HepG2 (cell line): ENCODE results near the gene REM2. TPM values are rescaled to one million over a fixed set of nuclear protein-coding genes. Genes with fewer than 3 reads are reported as not detected.

Source experiments
- ARHGAP35 ChIP-seq: sonication (generic); formaldehyde crosslinking; IDR thresholded peaks from 2 replicates; pipeline ENCODE4 v1.9.0; 2022; ENCODE audit warnings: mild to moderate bottlenecking, inconsistent platforms, moderate library complexity, missing genetic modification reagents, borderline replicate concordance
- CREM ChIP-seq, 2 experiments: sonication (generic) in 1 of 2; formaldehyde crosslinking in 1 of 2; IDR thresholded peaks; 2 replicates each; pipeline versions ENCODE4 v1.4.0 to v1.6.1; 2016 to 2020; ENCODE audit warnings: antibody characterized with exemption in 1 of 2, mild to moderate bottlenecking in 1 of 2, missing genetic modification reagents in 1 of 2
- ELF4 ChIP-seq: sonication (generic); formaldehyde crosslinking; IDR thresholded peaks from 2 replicates; pipeline ENCODE4 v1.5.0; 2020; ENCODE audit warnings: missing genetic modification reagents, mild to moderate bottlenecking, moderate library complexity, borderline replicate concordance
- ETV5 ChIP-seq: IDR thresholded peaks from 2 replicates; pipeline ENCODE4 v1.6.1; 2018; ENCODE audit warnings: missing biosample characterization, missing genetic modification reagents, inconsistent platforms, borderline replicate concordance
- MEIS1 ChIP-seq: sonication (generic); formaldehyde crosslinking; IDR thresholded peaks from 2 replicates; pipeline ENCODE4 v1.9.0; 2021; ENCODE audit warnings: mild to moderate bottlenecking, missing genetic modification reagents, moderate library complexity, borderline replicate concordance
- RAD51 ChIP-seq: fragments of 450-650 bp; IDR thresholded peaks from 2 replicates; pipeline ENCODE4 v1.6.1; 2016; ENCODE audit warnings: borderline replicate concordance
- RFX3 ChIP-seq: IDR thresholded peaks from 2 replicates; pipeline ENCODE4 v1.6.1; 2016; ENCODE audit warnings: missing biosample characterization, missing genetic modification reagents
- RXRA ChIP-seq: sonication (generic); formaldehyde crosslinking; IDR thresholded peaks from 2 replicates; pipeline ENCODE4 v1.5.1; 2020; ENCODE audit warnings: missing genetic modification reagents
- ZFX ChIP-seq: sonication (generic); formaldehyde crosslinking; IDR thresholded peaks from 2 replicates; pipeline ENCODE4 v1.4.0; 2020; ENCODE audit warnings: mild to moderate bottlenecking, low read depth, missing genetic modification reagents, moderate library complexity
- ZNF484 ChIP-seq: sonication (generic); formaldehyde crosslinking; IDR thresholded peaks from 2 replicates; pipeline ENCODE4 v1.5.1; 2020; ENCODE audit warnings: mild to moderate bottlenecking, low read depth, missing genetic modification reagents, borderline replicate concordance
- ZNF543 ChIP-seq: sonication (generic); formaldehyde crosslinking; IDR thresholded peaks from 2 replicates; pipeline ENCODE4 v1.4.0; 2020; ENCODE audit warnings: mild to moderate bottlenecking, missing genetic modification reagents
- ZNF772 ChIP-seq: sonication (generic); formaldehyde crosslinking; IDR thresholded peaks from 2 replicates; pipeline ENCODE4 v1.5.0; 2020; ENCODE audit warnings: mild to moderate bottlenecking, missing genetic modification reagents
- ZNF891 ChIP-seq: sonication (generic); formaldehyde crosslinking; IDR thresholded peaks from 2 replicates; pipeline ENCODE4 v1.5.0; 2020; ENCODE audit warnings: mild to moderate bottlenecking, missing genetic modification reagents
- polyA plus RNA-seq, 8 experiments: library from polyadenylated mRNA; depleted of rRNA in 3 of 8; stranded (reverse) in 7 of 8; unstranded in 1 of 8; fragments of >200 nt; fragmentation: Illumina TruSeq in 4 of 8; extraction: Trizol in 4 of 8; gene quantifications; 2 replicates each; pipeline versions ENCODE4 v1.2.1 to v1.2.3, GENCODE V29; 2011 to 2016; ENCODE audit warnings: low read depth in 4 of 8, missing spikeins in 1 of 8, mixed read lengths in 1 of 8; ENCODE audit not compliant: insufficient read depth in 1 of 8
- total RNA-seq, 5 experiments: library from RNA; depleted of rRNA; stranded (reverse); fragments of >200 nt; fragmentation: Illumina TruSeq; extraction: Trizol; gene quantifications; 2 replicates each; pipeline ENCODE4 v1.2.3, GENCODE V29; 2016; ENCODE audit warnings: low read depth in 1 of 5
- TF ChIP-seq, protein P1 (sequence below): sonication (generic); formaldehyde crosslinking; IDR thresholded peaks from 2 replicates; pipeline ENCODE4 v1.8.1; 2023; ENCODE audit warnings: mild to moderate bottlenecking, moderate library complexity, missing genetic modification reagents
- TF ChIP-seq, protein P2 (sequence below): sonication (generic); formaldehyde crosslinking; IDR thresholded peaks from 2 replicates; pipeline ENCODE4 v1.5.1; 2020; ENCODE audit warnings: mild to moderate bottlenecking, missing genetic modification reagents, moderate library complexity
- TF ChIP-seq, protein P3 (sequence below): sonication (generic); formaldehyde crosslinking; IDR thresholded peaks from 2 replicates; pipeline ENCODE4 v1.4.0; 2020; ENCODE audit warnings: missing genetic modification reagents

The REM2 gene
- total and polyA plus RNA-seq, 2 of the 13 experiments (the other 11 are each of a cell fraction or from before 2014, with no cell fraction given): 0.20 TPM; not detected in 1

DNA sequence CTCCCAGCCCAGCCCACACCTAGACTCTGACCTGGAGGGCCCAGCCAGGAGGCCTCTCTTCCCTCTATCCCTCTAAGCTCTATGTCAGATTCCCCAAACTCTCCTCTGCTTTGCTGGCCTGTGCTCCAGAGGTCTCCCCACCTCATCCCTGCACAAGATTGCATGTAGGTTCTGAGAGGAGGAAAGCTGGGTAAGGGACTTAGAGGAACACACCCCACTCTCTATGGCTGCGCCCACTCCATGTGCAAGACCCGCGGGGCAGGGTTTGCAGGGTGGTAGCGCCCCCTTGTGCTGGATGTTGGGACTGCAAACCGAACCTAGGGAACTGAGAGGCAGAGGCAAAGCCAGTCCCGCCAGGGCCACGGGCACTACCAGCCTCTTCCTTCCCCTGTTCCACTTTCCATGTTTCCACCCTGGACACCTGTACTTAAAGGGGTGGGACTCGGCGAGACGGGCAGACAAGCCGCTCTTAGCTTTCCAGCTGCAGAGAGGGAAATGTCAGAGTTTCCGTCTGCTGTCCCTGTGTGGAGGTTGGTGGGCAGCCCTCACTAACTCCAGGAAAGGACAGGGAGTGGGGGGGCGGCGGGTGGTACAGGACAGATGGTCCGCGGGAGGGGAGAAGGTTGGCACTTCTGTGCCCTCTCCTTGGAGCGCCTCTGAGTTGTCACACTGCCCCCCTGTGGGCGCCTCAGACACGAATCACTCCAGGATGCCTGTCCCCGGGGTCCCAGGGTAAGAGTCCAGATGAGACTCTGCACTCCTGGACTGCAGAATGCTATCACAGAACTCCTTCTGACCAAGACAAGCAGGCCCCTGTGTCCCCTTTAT is 29.9 kb upstream of the REM2 start (continued):
- TF ChIP-seq ZFX (CRISPR knock-in tag) (peak; percentile 92), RFX3 (CRISPR knock-in tag) (no peak; the same call in 1 of the 2 replicates), ETV5 (no peak; the same call in 1 of the 2 replicates), ARHGAP35 (CRISPR knock-in tag) (peak; percentile 96), RXRA (CRISPR knock-in tag) (peak; percentile 78; the same call in 1 of the 2 replicates), ZNF891 (CRISPR knock-in tag) (peak; percentile 99), ZNF543 (CRISPR knock-in tag) (peak; percentile 78), CREM (IDR thresholded peaks at IDR 0.05) (no peak; the same call in 1 of the 2 replicates), CREM (CRISPR knock-in tag; IDR thresholded peaks at IDR 0.05) (0 out of 2 replicates have a peak, but pooled peaks have one; percentile 18), RAD51 (no peak), ELF4 (peak; percentile 74; the same call in 1 of the 2 replicates), MEIS1 (peak; percentile 88), ZNF484 (CRISPR knock-in tag) (peak; percentile 66; the same call in 1 of the 2 replicates), ZNF772 (CRISPR knock-in tag) (peak; percentile 84; the same call in 1 of the 2 replicates)
- TF ChIP-seq, protein P1, sequence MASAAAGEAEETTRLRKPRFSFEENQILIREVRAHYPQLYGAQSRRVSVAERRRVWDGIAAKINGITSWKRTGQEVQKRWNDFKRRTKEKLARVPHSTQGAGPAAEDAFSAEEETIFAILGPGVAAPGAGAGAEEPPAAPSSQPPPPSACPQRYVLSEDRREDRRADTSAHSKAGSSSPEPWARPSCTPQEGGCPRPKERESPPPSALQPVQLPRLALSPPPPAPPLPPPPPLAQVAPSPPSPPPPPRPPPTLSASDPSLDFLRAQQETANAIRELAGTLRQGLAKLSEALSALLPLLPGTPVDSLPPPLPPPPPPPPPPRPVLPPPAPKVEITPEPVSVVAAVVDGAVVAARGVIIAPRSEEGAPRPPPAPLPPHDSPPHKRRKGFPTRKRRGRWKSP: peak; percentile 93; the same call in 1 of the 2 replicates
- TF ChIP-seq, protein P2, sequence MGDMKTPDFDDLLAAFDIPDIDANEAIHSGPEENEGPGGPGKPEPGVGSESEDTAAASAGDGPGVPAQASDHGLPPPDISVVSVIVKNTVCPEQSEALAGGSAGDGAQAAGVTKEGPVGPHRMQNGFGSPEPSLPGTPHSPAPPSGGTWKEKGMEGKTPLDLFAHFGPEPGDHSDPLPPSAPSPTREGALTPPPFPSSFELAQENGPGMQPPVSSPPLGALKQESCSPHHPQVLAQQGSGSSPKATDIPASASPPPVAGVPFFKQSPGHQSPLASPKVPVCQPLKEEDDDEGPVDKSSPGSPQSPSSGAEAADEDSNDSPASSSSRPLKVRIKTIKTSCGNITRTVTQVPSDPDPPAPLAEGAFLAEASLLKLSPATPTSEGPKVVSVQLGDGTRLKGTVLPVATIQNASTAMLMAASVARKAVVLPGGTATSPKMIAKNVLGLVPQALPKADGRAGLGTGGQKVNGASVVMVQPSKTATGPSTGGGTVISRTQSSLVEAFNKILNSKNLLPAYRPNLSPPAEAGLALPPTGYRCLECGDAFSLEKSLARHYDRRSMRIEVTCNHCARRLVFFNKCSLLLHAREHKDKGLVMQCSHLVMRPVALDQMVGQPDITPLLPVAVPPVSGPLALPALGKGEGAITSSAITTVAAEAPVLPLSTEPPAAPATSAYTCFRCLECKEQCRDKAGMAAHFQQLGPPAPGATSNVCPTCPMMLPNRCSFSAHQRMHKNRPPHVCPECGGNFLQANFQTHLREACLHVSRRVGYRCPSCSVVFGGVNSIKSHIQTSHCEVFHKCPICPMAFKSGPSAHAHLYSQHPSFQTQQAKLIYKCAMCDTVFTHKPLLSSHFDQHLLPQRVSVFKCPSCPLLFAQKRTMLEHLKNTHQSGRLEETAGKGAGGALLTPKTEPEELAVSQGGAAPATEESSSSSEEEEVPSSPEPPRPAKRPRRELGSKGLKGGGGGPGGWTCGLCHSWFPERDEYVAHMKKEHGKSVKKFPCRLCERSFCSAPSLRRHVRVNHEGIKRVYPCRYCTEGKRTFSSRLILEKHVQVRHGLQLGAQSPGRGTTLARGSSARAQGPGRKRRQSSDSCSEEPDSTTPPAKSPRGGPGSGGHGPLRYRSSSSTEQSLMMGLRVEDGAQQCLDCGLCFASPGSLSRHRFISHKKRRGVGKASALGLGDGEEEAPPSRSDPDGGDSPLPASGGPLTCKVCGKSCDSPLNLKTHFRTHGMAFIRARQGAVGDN (CRISPR knock-in tag): peak; percentile 92
- TF ChIP-seq, protein P3, sequence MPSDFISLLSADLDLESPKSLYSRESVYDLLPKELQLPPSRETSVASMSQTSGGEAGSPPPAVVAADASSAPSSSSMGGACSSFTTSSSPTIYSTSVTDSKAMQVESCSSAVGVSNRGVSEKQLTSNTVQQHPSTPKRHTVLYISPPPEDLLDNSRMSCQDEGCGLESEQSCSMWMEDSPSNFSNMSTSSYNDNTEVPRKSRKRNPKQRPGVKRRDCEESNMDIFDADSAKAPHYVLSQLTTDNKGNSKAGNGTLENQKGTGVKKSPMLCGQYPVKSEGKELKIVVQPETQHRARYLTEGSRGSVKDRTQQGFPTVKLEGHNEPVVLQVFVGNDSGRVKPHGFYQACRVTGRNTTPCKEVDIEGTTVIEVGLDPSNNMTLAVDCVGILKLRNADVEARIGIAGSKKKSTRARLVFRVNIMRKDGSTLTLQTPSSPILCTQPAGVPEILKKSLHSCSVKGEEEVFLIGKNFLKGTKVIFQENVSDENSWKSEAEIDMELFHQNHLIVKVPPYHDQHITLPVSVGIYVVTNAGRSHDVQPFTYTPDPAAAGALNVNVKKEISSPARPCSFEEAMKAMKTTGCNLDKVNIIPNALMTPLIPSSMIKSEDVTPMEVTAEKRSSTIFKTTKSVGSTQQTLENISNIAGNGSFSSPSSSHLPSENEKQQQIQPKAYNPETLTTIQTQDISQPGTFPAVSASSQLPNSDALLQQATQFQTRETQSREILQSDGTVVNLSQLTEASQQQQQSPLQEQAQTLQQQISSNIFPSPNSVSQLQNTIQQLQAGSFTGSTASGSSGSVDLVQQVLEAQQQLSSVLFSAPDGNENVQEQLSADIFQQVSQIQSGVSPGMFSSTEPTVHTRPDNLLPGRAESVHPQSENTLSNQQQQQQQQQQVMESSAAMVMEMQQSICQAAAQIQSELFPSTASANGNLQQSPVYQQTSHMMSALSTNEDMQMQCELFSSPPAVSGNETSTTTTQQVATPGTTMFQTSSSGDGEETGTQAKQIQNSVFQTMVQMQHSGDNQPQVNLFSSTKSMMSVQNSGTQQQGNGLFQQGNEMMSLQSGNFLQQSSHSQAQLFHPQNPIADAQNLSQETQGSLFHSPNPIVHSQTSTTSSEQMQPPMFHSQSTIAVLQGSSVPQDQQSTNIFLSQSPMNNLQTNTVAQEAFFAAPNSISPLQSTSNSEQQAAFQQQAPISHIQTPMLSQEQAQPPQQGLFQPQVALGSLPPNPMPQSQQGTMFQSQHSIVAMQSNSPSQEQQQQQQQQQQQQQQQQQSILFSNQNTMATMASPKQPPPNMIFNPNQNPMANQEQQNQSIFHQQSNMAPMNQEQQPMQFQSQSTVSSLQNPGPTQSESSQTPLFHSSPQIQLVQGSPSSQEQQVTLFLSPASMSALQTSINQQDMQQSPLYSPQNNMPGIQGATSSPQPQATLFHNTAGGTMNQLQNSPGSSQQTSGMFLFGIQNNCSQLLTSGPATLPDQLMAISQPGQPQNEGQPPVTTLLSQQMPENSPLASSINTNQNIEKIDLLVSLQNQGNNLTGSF (CRISPR knock-in tag): 0 out of 2 replicates have a peak, but pooled peaks have one; percentile 43
